K562 (cell line): ENCODE measurements around the gene SNX33. TPM values are rescaled to one million over a fixed set of nuclear protein-coding genes. Genes with fewer than 3 reads are reported as not detected.
A peak's percentile ranks its signal among the peaks of the same experiment; 100 is the strongest.

Source experiments
- ASH1L ChIP-seq: fragments of 450-650 bp; IDR thresholded peaks from 2 replicates; pipeline ENCODE4 v1.6.1; 2018; ENCODE audit warnings: borderline replicate concordance, mild to moderate bottlenecking, low read depth; ENCODE audit not compliant: partially characterized antibody
- CBFA2T3 ChIP-seq: fragments of 450-650 bp; IDR thresholded peaks from 2 replicates; pipeline ENCODE4 v1.6.1; 2017
- FOXJ2 ChIP-seq: fragments of 200-800 bp; sonication (Bioruptor generic); IDR thresholded peaks from 2 replicates; pipeline ENCODE4 v1.6.1; 2016; ENCODE audit warnings: missing genetic modification characterization, missing compliant biosample characterization
- FOXK1 ChIP-seq: sonication (generic); formaldehyde crosslinking; IDR thresholded peaks from 2 replicates; pipeline ENCODE4 v1.8.0; 2022; ENCODE audit warnings: missing genetic modification reagents, mild to moderate bottlenecking, borderline replicate concordance
- HNRNPK ChIP-seq: fragments of 200-400 bp; formaldehyde crosslinking; IDR thresholded peaks from one replicate; pipeline ENCODE4 v1.6.1; 2018; ENCODE audit warnings: mild to moderate bottlenecking, low read depth, low read length; ENCODE audit not compliant: poor library complexity, severe bottlenecking
- KLF1 ChIP-seq: fragments of 450-650 bp; IDR thresholded peaks from 2 replicates; pipeline ENCODE4 v1.6.1; 2016; ENCODE audit warnings: missing genetic modification characterization, missing compliant biosample characterization
- KLF16 ChIP-seq: IDR thresholded peaks from 2 replicates; pipeline ENCODE4 v1.6.1; 2016; ENCODE audit warnings: antibody characterized with exemption
- MAFK ChIP-seq: IDR thresholded peaks from 2 replicates; pipeline ENCODE4 v1.6.1; 2011; ENCODE audit warnings: low read length, improper control_type of control experiment
- NCOR1 ChIP-seq: fragments of 450-650 bp; IDR thresholded peaks from 2 replicates; pipeline ENCODE4 v1.6.1; 2016; ENCODE audit warnings: mild to moderate bottlenecking, moderate library complexity
- NR2F6 ChIP-seq: fragments of 450-650 bp; formaldehyde crosslinking; IDR thresholded peaks from 2 replicates; pipeline ENCODE4 v1.4.0; 2020; ENCODE audit warnings: mild to moderate bottlenecking
- PBX2 ChIP-seq, 2 experiments: IDR thresholded peaks in 1 of 2; conservative IDR thresholded peaks in 1 of 2; 2 replicates each; pipeline ENCODE4 v1.6.1; 2016; ENCODE audit warnings: low read depth in 2 of 2, mild to moderate bottlenecking in 1 of 2, missing compliant biosample characterization in 1 of 2, missing genetic modification characterization in 1 of 2, moderate library complexity in 1 of 2
- POLR2A ChIP-seq: fragments of 450-650 bp; conservative IDR thresholded peaks from 2 replicates; pipeline ENCODE4 v1.6.1; 2016
- PRDM10 ChIP-seq: fragments of 450-650 bp; IDR thresholded peaks from 2 replicates; pipeline ENCODE4 v1.6.1; 2018; ENCODE audit not compliant: partially characterized antibody
- TEAD4 ChIP-seq, 2 experiments: sonication (generic) in 1 of 2; formaldehyde crosslinking in 1 of 2; IDR thresholded peaks; 2 replicates each; pipeline versions ENCODE4 v1.6.1 to v1.8.0; 2012 to 2022; ENCODE audit warnings: borderline replicate concordance in 1 of 2, inconsistent platforms in 1 of 2, low read length in 1 of 2, mild to moderate bottlenecking in 1 of 2, missing genetic modification reagents in 1 of 2
- ZBTB33 ChIP-seq: sonication (generic); formaldehyde crosslinking; IDR thresholded peaks from 2 replicates; pipeline ENCODE4 v1.8.1; 2023; ENCODE audit warnings: mild to moderate bottlenecking, missing genetic modification reagents
- ZFPM2 ChIP-seq: fragments of 250-450 bp; sonication (Bioruptor Pico); IDR thresholded peaks from 2 replicates; pipeline ENCODE4 v1.5.1; 2022; ENCODE audit warnings: mild to moderate bottlenecking
- ZNF551 ChIP-seq: fragments of 250-450 bp; sonication (Bioruptor Pico); IDR thresholded peaks from 2 replicates; pipeline ENCODE4 v1.5.0; 2021; ENCODE audit warnings: mild to moderate bottlenecking, moderate library complexity
- polyA plus RNA-seq, 8 experiments: library from polyadenylated mRNA; depleted of rRNA in 4 of 8; stranded (reverse) in 5 of 8; unstranded in 3 of 8; fragments of >200 nt; fragmentation: Nextera tagmentation in 2 of 8; fragmentation: Illumina TruSeq in 1 of 8; extraction: Ambion mirVana in 2 of 8; extraction: Trizol in 1 of 8; gene quantifications; 2 replicates each; pipeline versions ENCODE4 v1.2.1 to v1.2.3, GENCODE V29; 2011 to 2014; ENCODE audit warnings: inconsistent platforms in 1 of 8, missing spikeins in 1 of 8
- total RNA-seq, 7 experiments: library from RNA; depleted of rRNA in 6 of 7; stranded (reverse); fragments of >200 nt in 6 of 7; fragmentation: Illumina TruSeq in 2 of 7; extraction: Trizol in 2 of 7; gene quantifications; 2 replicates each; pipeline versions ENCODE4 v1.2.1 to v1.2.3, GENCODE V29; 2011 to 2021; ENCODE audit warnings: low replicate concordance in 1 of 7

SNX33 gene
- total and polyA plus RNA-seq, 9 of the 15 experiments (the other 6 are each of a cell fraction or from before 2014, with no cell fraction given), result 1.4 to 14.1 (median 8.2) TPM

- TF ChIP-seq FOXJ2 (tag), result no peak
- TF ChIP-seq PBX2 (CRISPR knock-in tag; IDR thresholded peaks at IDR 0.05; ENCODE audit: low read depth), result no peak
- TF ChIP-seq PBX2 (tag; conservative IDR thresholded peaks at IDR 0.05; ENCODE audit: low read depth), result no peak
- TF ChIP-seq PRDM10, result peak; percentile 33
- TF ChIP-seq TEAD4 (IDR thresholded peaks at IDR 0.05; ENCODE audit: low read length), result peak; percentile 72
- no peak for TF ChIP-seq TEAD4 (CRISPR knock-in tag; IDR thresholded peaks at IDR 0.05; ENCODE audit: borderline replicate concordance)
- peak; percentile 86 for TF ChIP-seq CBFA2T3
- no peak for TF ChIP-seq KLF1
- peak; percentile 82 for TF ChIP-seq KLF16
- TF ChIP-seq HNRNPK, result no peak
- TF ChIP-seq ZNF551, result no peak
- TF ChIP-seq NR2F6 (CRISPR knock-in tag), result no peak
- TF ChIP-seq ASH1L, result no peak
- TF ChIP-seq POLR2A, result no peak
- TF ChIP-seq MAFK, result no peak
- TF ChIP-seq ZFPM2 (CRISPR knock-in tag), result no peak
- no peak for TF ChIP-seq ZBTB33 (CRISPR knock-in tag)
- TF ChIP-seq NCOR1, result peak; percentile 75; the same call in 1 of the 2 replicates
- no peak for TF ChIP-seq FOXK1 (CRISPR knock-in tag)
These were observed 40.7 kb upstream of the SNX33 start (continued) for GRCh38 chr15:75606711-75607699.
